Activated naive CD4-positive, alpha-beta T cell (primary cell): Measurements from ENCODE around the gene ZXDC.

Source experiments
- DNase-seq, 4 experiments: peaks; one replicate each; lab custom pipeline; 2025; lab: John Stamatoyannopoulos, UW

ZXDC gene

GRCh38 chr3:126394179-126394976, 81.3 kb downstream of the ZXDC start, which contains the start of gene CFAP100:
TSS of gene CFAP100 (plus strand) at chr3:126394909. CDS start at chr3:126396001, 1,092 bp downstream.
- no peak for DNase-seq

- no peak for DNase-seq
Observed at GRCh38 chr3:126393563-126393962, 82.1 kb downstream of the ZXDC start.

DNA sequence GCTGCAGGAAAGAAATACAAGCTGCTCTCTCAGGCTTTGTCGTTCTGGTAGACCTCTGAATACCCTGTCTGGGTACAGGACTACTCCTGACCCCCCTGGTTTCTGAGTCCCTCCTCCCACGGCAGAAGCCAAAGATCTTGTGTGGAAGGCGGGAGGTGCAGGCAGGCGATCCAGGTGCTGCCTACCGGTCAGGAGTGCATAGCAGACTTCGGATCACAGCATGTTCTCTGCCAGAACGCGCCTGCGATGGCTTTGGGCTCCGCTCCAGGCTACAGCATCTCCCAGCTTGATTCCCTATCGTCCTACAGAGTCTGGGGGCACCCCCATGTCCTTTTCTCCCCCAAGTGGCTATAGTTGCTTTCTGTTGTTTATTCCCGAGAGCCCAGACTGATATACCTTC, 83.4 kb downstream of the ZXDC start:
- no peak for DNase-seq

DNA sequence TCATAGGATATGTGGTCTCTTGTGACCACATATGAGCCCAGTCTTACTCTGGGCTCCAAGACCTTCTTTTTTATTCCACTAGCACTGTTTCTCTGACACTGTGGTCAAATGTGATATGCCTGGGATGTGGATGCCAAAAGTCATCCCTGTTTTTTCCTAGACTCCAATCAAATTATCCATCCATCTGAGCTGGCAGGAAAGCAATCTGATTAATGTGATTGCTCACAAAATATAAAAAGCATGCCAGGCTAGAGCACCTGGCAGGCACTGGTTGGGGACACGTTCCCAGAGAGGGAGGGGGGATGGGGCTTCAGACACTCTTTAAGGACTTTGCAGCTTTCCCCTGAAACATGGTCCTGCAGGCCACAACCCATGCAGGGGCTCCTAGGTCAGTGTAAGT, 84.1 kb downstream of the ZXDC start:
- no peak for DNase-seq

DNA sequence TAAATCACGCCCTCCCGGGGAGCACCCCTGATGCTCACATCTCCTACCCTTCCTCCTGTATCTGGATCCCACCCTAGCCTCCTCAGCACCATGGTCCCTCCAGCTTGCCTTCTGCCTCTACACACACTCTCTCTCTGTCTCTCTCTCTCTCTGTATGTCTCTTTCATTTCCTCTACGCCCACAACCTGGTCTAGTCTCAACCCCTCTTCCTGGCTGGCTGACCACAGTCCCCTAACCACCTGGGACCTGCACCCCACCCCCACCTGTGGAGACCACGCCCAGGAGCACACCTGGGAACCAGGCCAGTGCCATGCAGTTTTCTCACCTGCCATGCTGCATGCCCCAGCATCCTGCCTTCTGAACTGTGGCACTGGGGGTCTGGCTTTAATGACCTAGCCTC, 84.9 kb downstream of the ZXDC start:
- DNase-seq, result no peak

GRCh38 chr3:126390201-126390600, 85.5 kb downstream of the ZXDC start:
- DNase-seq, result no peak

DNA sequence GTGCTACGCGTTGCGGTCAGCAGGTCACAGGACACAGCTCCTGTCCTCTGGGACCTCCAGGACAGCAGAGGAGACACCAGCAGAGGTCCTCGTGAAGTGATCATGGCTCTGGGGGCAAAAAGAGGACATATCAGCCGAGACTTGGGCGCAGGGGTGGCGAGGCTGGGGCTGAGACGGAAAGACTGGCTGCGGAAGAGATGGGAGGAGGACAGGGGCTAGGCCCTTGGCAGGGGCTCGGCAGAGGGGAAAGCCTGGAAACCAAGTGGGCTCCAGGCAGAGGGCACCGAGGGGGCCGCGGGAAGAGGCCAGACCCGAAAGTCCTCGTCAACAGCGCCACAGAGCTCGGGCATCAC, 85.9 kb downstream of the ZXDC start:
- DNase-seq, result no peak

DNA sequence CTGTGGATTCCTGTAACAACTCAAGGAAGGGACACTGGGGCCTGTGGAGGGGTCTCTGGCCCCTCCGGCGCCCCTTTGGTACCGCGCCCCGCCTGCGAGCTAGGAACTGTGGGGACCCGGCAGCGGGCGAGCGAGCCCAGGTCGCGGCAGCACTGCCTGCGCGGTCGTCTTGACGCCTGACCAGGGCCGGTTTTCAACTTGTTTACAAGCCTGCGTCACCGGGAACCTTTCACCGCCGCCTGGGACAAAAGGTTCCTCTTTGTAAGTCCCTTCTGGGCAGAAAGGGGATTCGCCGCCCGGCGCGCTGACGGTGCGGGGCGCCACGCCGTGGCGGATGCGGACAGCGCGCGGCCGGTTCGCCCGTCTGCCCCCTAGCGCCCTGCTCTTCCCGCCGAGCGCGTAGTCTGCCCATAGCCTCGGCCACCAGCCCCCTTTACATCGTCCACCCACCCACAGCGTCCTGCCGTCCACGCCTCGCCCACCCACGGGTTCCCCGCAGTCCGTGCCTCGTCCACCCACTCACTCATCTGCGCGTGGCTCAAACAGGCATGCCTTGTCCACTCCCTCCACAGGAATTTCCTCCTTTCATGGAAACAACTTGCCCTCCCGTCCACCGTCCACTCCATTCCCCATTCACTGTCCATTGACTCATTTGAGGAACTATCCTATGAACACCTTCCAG, 86.4 kb downstream of the ZXDC start:
- DNase-seq, result no peak
